ENCODE results near the gene PAM.

DNA sequence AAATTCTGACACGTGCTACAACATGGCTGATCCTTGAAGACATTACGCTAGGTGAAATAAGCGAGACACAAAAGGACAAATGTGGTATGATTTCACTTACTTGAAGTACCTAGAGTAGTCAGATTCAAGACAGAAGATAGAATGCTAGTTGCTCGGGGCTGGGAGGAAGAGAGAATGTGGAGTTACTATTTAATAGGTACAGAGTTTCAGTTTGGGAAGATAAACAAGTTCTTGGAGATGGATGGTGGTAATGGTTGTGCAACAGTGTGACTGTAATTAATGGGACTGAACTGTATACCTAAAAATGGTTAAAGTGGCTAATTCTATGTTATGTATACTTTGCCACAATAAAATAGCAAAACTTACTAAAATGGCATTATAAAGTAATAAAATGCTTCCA is 34.4 kb downstream of the PAM start:
- TF ChIP-seq CTCF (optimal IDR thresholded peaks at IDR 0.05 in 1 of 3, IDR thresholded peaks at IDR 0.05 in 1 of 3, conservative IDR thresholded peaks at IDR 0.05 in 1 of 3; ENCODE audit: extremely low read depth in 1 of 3, insufficient read depth in 2 of 3, low read length in 3 of 3), result no peak
- no peak for TF ChIP-seq EZH2 (IDR thresholded peaks at IDR 0.05; ENCODE audit: low read length)
